Psoas muscle (tissue), 8 donors: Measurements from ENCODE around the gene TRIM29. TPM values are rescaled to one million over a fixed set of nuclear protein-coding genes. Genes with fewer than 3 reads are reported as not detected.

Experiments used
- ATAC-seq, 4 donors: fragments of 200-7000 bp; cut with Tn5 transposase; one replicate each; pipeline ENCODE4 v1.9.1; 2020; ENCODE audit warnings: moderate library complexity in 3 of 4, mild to moderate bottlenecking in 2 of 4
- DNase-seq, 2 donors: peaks; one replicate each; pipeline ENCODE4 v3.0.0-alpha.2; 2020
- H3K27ac ChIP-seq: fragments of 200-600 bp; one replicate; pipeline ENCODE4 v1.8.0; 2022
- H3K27me3 ChIP-seq, 3 donors: fragments of 200-600 bp in 1 of 3; one replicate each; pipeline versions ENCODE4 v1.6.1 to v1.8.0; 2013 to 2022; ENCODE audit warnings: low read length in 2 of 3, mild to moderate bottlenecking in 2 of 3, moderate library complexity in 1 of 3; ENCODE audit not compliant: insufficient read depth in 3 of 3
- H3K36me3 ChIP-seq, 2 donors: fragments of 200-600 bp in 1 of 2; one replicate each; pipeline versions ENCODE4 v1.6.1 to v1.8.0; 2013 to 2022; ENCODE audit warnings: low read depth in 1 of 2, mild to moderate bottlenecking in 1 of 2, moderate library complexity in 1 of 2; ENCODE audit not compliant: insufficient read depth in 1 of 2
- H3K4me1 ChIP-seq: fragments of 200-600 bp; one replicate; pipeline ENCODE4 v1.8.0; 2022
- H3K4me3 ChIP-seq: fragments of 200-600 bp; one replicate; pipeline ENCODE4 v1.8.0; 2022; ENCODE audit warnings: mild to moderate bottlenecking
- H3K9me3 ChIP-seq: fragments of 200-600 bp; one replicate; pipeline ENCODE4 v1.8.0; 2022
- CTCF ChIP-seq: fragments of 200-600 bp; IDR thresholded peaks from one replicate; pipeline ENCODE4 v1.8.0; 2022; ENCODE audit warnings: antibody characterized with exemption
- WGBS, 3 donors: extraction: QIAGEN DNeasy Blood & Tissue Kit; methylation state at CpG; one replicate each; pipeline versions ENCODE4 v1.1.6 to v1.1.7; 2013; 5-methylcytosine and 5-hydroxymethylcytosine counted together
- intact Hi-C, 2 donors: fragments of 100-400 bp; cut with DNase I; formaldehyde crosslinking; loops; one replicate each; pipeline versions ENCODE4 v1.11.0 to v1.14.2; 2022
- polyA plus RNA-seq, 3 donors: library from polyadenylated mRNA; stranded (reverse); fragments of 200-250 nt; gene quantifications; one replicate each; pipeline ENCODE4 v1.2.3, GENCODE V29; 2013
- total RNA-seq, 4 donors: library from RNA; stranded (reverse); fragmentation: NEBNext Ultra II Directional in 2 of 4; extraction: Animal tissue kit (Norgen Biotek cat#: 25700) in 2 of 4; gene quantifications; one replicate each; pipeline versions ENCODE4 v1.2.1 to v1.2.4, GENCODE V29; 2021 to 2023
- donor health status: healthy with polysubstance abuse.
- donor health status: DM: no; HTN: no; CAD: no; lungs with moderate emphysema.
- donor health status: Bipolar disorder and iron deficiency.
- donor health status: healthy.
- donor health status: DM: yes; HTN: yes; CAD: no.
- donor health status: DM: no; HTN: no; CAD: no.
- donor health status: DM: no; HTN: no; CAD: no.
- donor health status: DM: yes; HTN: yes; CAD: no.

The TRIM29 gene
- total and polyA plus RNA-seq, 7 donors, result 0.09 to 0.91 (median 0.37) TPM; not detected in 2

- no peak for TF ChIP-seq CTCF
- Histone ChIP-seq H3K4me3 (no peak overlapping the region), H3K4me1 (no peaks in the 10 kb centered on the region), H3K27ac (no peak overlapping the region), H3K9me3 (no peaks in the 10 kb centered on the region), H3K27me3 (peaks cover 0 to 28% (median 8%) of the 10 kb centered on the region in 3 donors), H3K36me3 (no peaks in the 10 kb centered on the region)
- intact Hi-C loops, result no loop called here
- WGBS, 3 donors, result 91 to 94% (median 92%) methylated on average over 7 of the region's 7 CpGs
- ATAC-seq, result no peak
- no peak for DNase-seq
These were observed 73.6 kb downstream of the TRIM29 start for GRCh38 chr11:120064341-120064740.

GRCh38 chr11:120063686-120064340 lies 74.1 kb downstream of the TRIM29 start:
- H3K4me3 ChIP-seq, result no peak overlapping the region
- no peak overlapping the region for H3K27ac ChIP-seq
- 85 to 89% (median 89%) methylated on average over 7 of the region's 7 CpGs for WGBS, 3 donors
- H3K9me3 ChIP-seq, result no peaks in the 10 kb centered on the region
- H3K4me1 ChIP-seq, result no peaks in the 10 kb centered on the region
- no peaks in the 10 kb centered on the region for H3K36me3 ChIP-seq
- H3K27me3 ChIP-seq, result peaks cover 0 to 28% (median 8%) of the 10 kb centered on the region in 3 donors
- intact Hi-C loops, result no loop called here
- TF ChIP-seq CTCF, result no peak
- ATAC-seq (no peak), DNase-seq (no peak)

GRCh38 chr11:120062561-120062930 lies 75.4 kb downstream of the TRIM29 start:
- 68 to 79% (median 74%) methylated on average over 7 of the region's 7 CpGs for WGBS, 3 donors
- intact Hi-C loops, result no loop called here

GRCh38 chr11:120061761-120062560 lies 76.0 kb downstream of the TRIM29 start:
- H3K4me1 ChIP-seq, result no peaks in the 10 kb centered on the region
- DNase-seq (no peak), ATAC-seq (no peak)
- no peaks in the 10 kb centered on the region for H3K9me3 ChIP-seq
- H3K4me3 ChIP-seq, result no peak overlapping the region
- no peaks in the 10 kb centered on the region for H3K36me3 ChIP-seq
- H3K27me3 ChIP-seq, result peaks cover 0 to 18% (median 8%) of the 10 kb centered on the region in 3 donors
- no peak overlapping the region for H3K27ac ChIP-seq
- TF ChIP-seq CTCF, result no peak
- intact Hi-C loops, result no loop called here
- WGBS, 3 donors, result 49 to 58% (median 51%) methylated on average over 26 to 28 of the region's 28 CpGs

More at GRCh38 chr11:120062561-120062930, 75.4 kb downstream of the TRIM29 start:
- ATAC-seq, result no peak
- no peaks in the 10 kb centered on the region for H3K9me3 ChIP-seq
- no peaks in the 10 kb centered on the region for H3K4me1 ChIP-seq
- peaks cover 0 to 20% (median 8%) of the 10 kb centered on the region in 3 donors for H3K27me3 ChIP-seq
- no peaks in the 10 kb centered on the region for H3K36me3 ChIP-seq
- no peak for DNase-seq
- no peak overlapping the region for H3K27ac ChIP-seq
- no peak overlapping the region for H3K4me3 ChIP-seq
- TF ChIP-seq CTCF, result no peak

Other genes starting within 250 kb of the TRIM29 start
- 10 to 100 TPM in 2 of 4 donors, 1 to 10 TPM in 2; 5.6 to 15.3 (median 9.4) TPM for gene OAF, start 72.9 kb upstream of the TRIM29 start, total RNA-seq
- 1 to 10 TPM; 3.2 to 9.0 (median 8.1) TPM for gene OAF, start 72.9 kb upstream of the TRIM29 start, polyA plus RNA-seq
- gene POU2F3, start 102.0 kb upstream of the TRIM29 start, total RNA-seq, result not detected
- gene POU2F3, start 102.0 kb upstream of the TRIM29 start, polyA plus RNA-seq, result not detected
- gene TLCD5, start 187.2 kb upstream of the TRIM29 start, total RNA-seq, result 1 to 10 TPM in 2 of 4 donors, under 1 TPM in 2; 0.53 to 2.5 (median 1.4) TPM
- gene TLCD5, start 187.2 kb upstream of the TRIM29 start, polyA plus RNA-seq, result under 1 TPM; 0.39 to 0.94 (median 0.48) TPM
- 100 to 1,000 TPM in 1 of 4 donors, 10 to 100 TPM in 3; 45.6 to 102 (median 76.1) TPM for gene ARHGEF12, start 198.3 kb upstream of the TRIM29 start, total RNA-seq
- 10 to 100 TPM; 14.8 to 40.0 (median 15.7) TPM for gene ARHGEF12, start 198.3 kb upstream of the TRIM29 start, polyA plus RNA-seq